Psoas muscle (tissue), 8 donors: Measurements from ENCODE around the gene NDUFB10. TPM values are rescaled to one million over a fixed set of nuclear protein-coding genes. Genes with fewer than 3 reads are reported as not detected.

ENCODE experiments used
- ATAC-seq, 4 donors: fragments of 200-7000 bp; cut with Tn5 transposase; one replicate each; pipeline ENCODE4 v1.9.1; 2020; ENCODE audit warnings: moderate library complexity in 3 of 4, mild to moderate bottlenecking in 2 of 4
- DNase-seq, 2 donors: peaks; one replicate each; pipeline ENCODE4 v3.0.0-alpha.2; 2020
- H3K27ac ChIP-seq: fragments of 200-600 bp; one replicate; pipeline ENCODE4 v1.8.0; 2022
- H3K27me3 ChIP-seq, 3 donors: fragments of 200-600 bp in 1 of 3; one replicate each; pipeline versions ENCODE4 v1.6.1 to v1.8.0; 2013 to 2022; ENCODE audit warnings: low read length in 2 of 3, mild to moderate bottlenecking in 2 of 3, moderate library complexity in 1 of 3; ENCODE audit not compliant: insufficient read depth in 3 of 3
- H3K36me3 ChIP-seq, 2 donors: fragments of 200-600 bp in 1 of 2; one replicate each; pipeline versions ENCODE4 v1.6.1 to v1.8.0; 2013 to 2022; ENCODE audit warnings: low read depth in 1 of 2, mild to moderate bottlenecking in 1 of 2, moderate library complexity in 1 of 2; ENCODE audit not compliant: insufficient read depth in 1 of 2
- H3K4me1 ChIP-seq: fragments of 200-600 bp; one replicate; pipeline ENCODE4 v1.8.0; 2022
- H3K4me3 ChIP-seq: fragments of 200-600 bp; one replicate; pipeline ENCODE4 v1.8.0; 2022; ENCODE audit warnings: mild to moderate bottlenecking
- H3K9me3 ChIP-seq: fragments of 200-600 bp; one replicate; pipeline ENCODE4 v1.8.0; 2022
- WGBS, 3 donors: extraction: QIAGEN DNeasy Blood & Tissue Kit; methylation state at CpG; one replicate each; pipeline versions ENCODE4 v1.1.6 to v1.1.7; 2013; 5-methylcytosine and 5-hydroxymethylcytosine counted together
- intact Hi-C, 2 donors: fragments of 100-400 bp; cut with DNase I; formaldehyde crosslinking; loops; one replicate each; pipeline versions ENCODE4 v1.11.0 to v1.14.2; 2022
- polyA plus RNA-seq, 3 donors: library from polyadenylated mRNA; stranded (reverse); fragments of 200-250 nt; gene quantifications; one replicate each; pipeline ENCODE4 v1.2.3, GENCODE V29; 2013
- total RNA-seq, 4 donors: library from RNA; stranded (reverse); fragmentation: NEBNext Ultra II Directional in 2 of 4; extraction: Animal tissue kit (Norgen Biotek cat#: 25700) in 2 of 4; gene quantifications; one replicate each; pipeline versions ENCODE4 v1.2.1 to v1.2.4, GENCODE V29; 2021 to 2023
- TF ChIP-seq, protein P1 (sequence below): fragments of 200-600 bp; IDR thresholded peaks from one replicate; pipeline ENCODE4 v1.8.0; 2022; ENCODE audit warnings: antibody characterized with exemption
- donor health status: healthy with polysubstance abuse.
- donor health status: DM: no; HTN: no; CAD: no; lungs with moderate emphysema.
- donor health status: Bipolar disorder and iron deficiency.
- donor health status: healthy.
- donor health status: DM: yes; HTN: yes; CAD: no.
- donor health status: DM: no; HTN: no; CAD: no.
- donor health status: DM: no; HTN: no; CAD: no.
- donor health status: DM: yes; HTN: yes; CAD: no.

NDUFB10 gene
- total and polyA plus RNA-seq, 7 donors, result 350 to 870 (median 465) TPM

DNA sequence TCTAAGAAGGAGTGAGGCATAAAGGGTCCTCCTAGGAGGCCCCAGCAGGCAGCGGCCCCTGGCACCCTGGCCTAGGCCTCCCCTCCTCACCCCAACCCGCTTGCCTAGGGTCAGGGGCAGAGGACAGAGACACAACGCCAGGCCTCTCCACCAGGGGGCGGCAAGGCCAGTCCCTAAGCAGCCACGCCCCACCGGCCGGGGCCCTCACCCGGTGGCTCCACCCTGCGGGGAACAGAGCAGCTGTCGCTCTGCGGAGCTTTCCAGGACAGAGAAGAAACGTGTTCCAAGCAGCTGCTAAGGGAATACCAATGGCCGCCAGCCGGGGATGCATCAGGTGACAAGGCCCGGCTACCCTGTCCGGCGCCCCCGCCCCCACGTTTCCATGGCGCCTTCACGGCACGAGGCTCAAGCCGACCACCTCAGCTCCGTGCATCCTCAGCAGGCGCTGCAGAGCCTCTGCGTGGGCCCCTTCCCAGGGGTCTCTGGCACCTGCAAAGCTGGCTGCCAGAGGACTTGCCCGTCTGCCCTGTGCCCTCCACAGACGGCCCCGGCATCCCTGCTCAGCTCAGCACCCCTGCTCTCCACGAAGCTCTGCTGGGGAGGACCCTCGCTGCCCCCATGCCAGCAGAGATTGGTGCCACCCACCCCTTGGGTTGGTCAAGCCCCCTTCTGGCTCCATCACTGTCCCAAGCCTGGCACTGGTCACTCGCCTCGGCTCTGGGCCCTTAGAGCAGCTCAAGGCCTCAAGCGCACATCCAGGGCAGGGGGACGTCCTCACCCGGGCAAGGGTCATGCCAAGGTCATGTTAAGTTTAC is 44.7 kb downstream of the NDUFB10 start:
- no peaks in the 10 kb centered on the region for H3K27me3 ChIP-seq
- TF ChIP-seq, protein P1, sequence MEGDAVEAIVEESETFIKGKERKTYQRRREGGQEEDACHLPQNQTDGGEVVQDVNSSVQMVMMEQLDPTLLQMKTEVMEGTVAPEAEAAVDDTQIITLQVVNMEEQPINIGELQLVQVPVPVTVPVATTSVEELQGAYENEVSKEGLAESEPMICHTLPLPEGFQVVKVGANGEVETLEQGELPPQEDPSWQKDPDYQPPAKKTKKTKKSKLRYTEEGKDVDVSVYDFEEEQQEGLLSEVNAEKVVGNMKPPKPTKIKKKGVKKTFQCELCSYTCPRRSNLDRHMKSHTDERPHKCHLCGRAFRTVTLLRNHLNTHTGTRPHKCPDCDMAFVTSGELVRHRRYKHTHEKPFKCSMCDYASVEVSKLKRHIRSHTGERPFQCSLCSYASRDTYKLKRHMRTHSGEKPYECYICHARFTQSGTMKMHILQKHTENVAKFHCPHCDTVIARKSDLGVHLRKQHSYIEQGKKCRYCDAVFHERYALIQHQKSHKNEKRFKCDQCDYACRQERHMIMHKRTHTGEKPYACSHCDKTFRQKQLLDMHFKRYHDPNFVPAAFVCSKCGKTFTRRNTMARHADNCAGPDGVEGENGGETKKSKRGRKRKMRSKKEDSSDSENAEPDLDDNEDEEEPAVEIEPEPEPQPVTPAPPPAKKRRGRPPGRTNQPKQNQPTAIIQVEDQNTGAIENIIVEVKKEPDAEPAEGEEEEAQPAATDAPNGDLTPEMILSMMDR, result peak; percentile 97
- peaks cover 5 to 58% of the 10 kb centered on the region in 2 donors for H3K36me3 ChIP-seq
- DNase-seq (peak; percentile 94 to 98), ATAC-seq (peak; percentile 93 to 96 (median 95))
- no peaks in the 10 kb centered on the region for H3K9me3 ChIP-seq
- intact Hi-C loops, result no loop called here
- H3K27ac ChIP-seq, result peak overlapping the region; percentile 81
- H3K4me1 ChIP-seq, result peaks cover 54% of the 10 kb centered on the region
- peak overlapping the region; percentile 41 for H3K4me3 ChIP-seq
- WGBS, 3 donors, result 11 to 20% (median 13%) methylated on average over 35 to 36 of the region's 36 CpGs

DNA sequence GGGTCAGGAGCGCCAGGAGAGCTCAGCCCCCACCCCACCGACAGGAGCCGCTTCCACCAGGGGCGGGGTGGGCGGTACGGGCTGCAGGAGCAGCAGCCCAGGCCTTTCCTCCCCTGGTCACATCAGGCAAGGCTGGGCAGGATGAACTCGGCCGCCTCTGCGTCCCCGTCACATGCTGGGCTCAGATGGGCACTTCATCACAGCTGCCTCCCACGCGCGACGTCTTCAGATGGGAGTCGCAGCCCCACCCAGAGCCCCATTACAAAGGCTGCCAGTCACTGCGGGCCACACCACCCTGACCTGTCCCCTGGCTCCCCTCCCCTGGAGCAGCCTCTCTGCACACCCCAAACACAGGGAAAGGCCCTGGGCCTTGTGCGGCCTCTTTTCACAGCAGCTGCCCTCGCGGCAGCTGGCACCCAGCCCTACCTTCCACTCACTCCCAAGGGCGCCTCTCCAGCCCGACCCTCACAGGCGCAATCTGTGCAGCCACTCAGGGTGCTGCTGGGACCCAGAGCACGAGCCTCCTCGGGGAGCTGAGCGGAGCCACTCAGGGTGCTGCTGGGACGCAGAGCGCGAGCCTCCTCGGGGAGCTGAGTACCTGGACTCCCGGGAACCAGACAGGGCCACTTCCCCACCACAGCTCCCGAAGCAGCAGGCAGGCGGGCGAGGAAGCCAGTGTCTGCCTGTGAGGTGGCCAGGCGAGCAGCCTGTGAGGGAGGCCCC is 45.6 kb downstream of the NDUFB10 start:
- no peaks in the 10 kb centered on the region for H3K9me3 ChIP-seq
- DNase-seq, result peak in 1 of 2 donors; percentile 61
- no peak overlapping the region for H3K4me3 ChIP-seq
- intact Hi-C loops, result no loop called here
- TF ChIP-seq, protein P1, result no peak
- H3K27me3 ChIP-seq, result no peaks in the 10 kb centered on the region
- peak overlapping the region; percentile 81 for H3K27ac ChIP-seq
- H3K36me3 ChIP-seq, result peaks cover 0 to 49% of the 10 kb centered on the region in 2 donors
- WGBS, 3 donors, result 53 to 66% (median 57%) methylated on average over 30 to 34 of the region's 34 CpGs
- H3K4me1 ChIP-seq, result peaks cover 54% of the 10 kb centered on the region
- ATAC-seq, result no peak

DNA sequence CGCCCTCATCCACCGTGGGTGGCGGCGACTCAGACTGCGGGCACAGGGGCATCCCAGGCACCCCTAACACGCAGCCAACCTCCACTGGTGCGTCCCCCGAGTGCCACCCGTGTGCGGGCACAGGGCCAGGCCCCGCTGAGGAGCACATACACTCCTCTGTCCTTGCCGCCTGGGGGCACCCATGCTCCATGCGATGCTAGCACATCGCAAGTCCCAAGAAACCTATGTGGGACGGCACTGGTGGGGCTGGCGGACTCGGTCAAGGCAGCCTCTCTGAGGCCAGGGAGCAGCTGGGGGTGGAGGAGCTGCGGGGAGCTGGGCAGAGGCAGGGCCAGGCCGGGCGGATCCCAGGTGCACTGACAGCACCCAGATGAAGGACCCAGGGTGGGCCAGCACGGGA is 46.3 kb downstream of the NDUFB10 start:
- Histone ChIP-seq H3K27me3 (no peaks in the 10 kb centered on the region), H3K4me1 (peaks cover 60% of the 10 kb centered on the region), H3K27ac (no peak overlapping the region), H3K36me3 (peaks cover 0 to 42% of the 10 kb centered on the region in 2 donors), H3K4me3 (no peak overlapping the region), H3K9me3 (no peaks in the 10 kb centered on the region)
- TF ChIP-seq, protein P1, result peak; percentile 9
- ATAC-seq (no peak), DNase-seq (peak in 1 of 2 donors; percentile 75)
- WGBS, 3 donors, result 42 to 57% (median 43%) methylated on average over 20 to 21 of the region's 21 CpGs
- intact Hi-C loops, result no loop called here

DNA sequence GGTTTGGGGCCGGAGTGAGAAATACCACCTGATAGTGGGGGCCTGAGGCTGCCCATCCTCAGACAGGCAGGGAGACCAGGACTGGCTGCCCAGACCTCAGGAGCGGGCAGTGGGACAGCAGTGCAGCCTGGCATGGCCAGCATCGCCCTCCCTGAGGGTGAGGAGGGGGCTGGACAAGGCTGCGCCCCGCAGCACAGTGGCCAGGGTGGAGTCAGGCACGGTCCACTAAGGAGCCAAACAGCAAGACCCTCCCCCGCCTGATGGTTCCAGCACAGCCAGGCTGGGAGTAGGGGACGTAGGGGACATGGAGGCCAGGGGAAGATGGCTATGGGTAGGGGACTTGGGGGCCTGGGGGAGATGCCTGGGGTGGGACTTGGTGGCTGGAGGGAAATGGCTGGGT is 47.0 kb downstream of the NDUFB10 start:
- intact Hi-C loops, result no loop called here
- Histone ChIP-seq H3K9me3 (no peaks in the 10 kb centered on the region), H3K27ac (no peak overlapping the region), H3K36me3 (peaks cover 0 to 35% of the 10 kb centered on the region in 2 donors), H3K27me3 (no peaks in the 10 kb centered on the region), H3K4me1 (peaks cover 60% of the 10 kb centered on the region), H3K4me3 (no peak overlapping the region)
- TF ChIP-seq, protein P1, result no peak
- DNase-seq, result peak in 1 of 2 donors; percentile 46
- WGBS, 3 donors, result 87 to 94% (median 89%) methylated on average over 7 to 8 of the region's 8 CpGs
- ATAC-seq, result no peak
